ENCODE data around the gene TLCD1.

TLCD1 gene

GRCh38 chr17:28675490-28675889 is 50.5 kb downstream of the TLCD1 start:
- DNase-seq, result no peak

All from fibroblast of upper back skin (primary cell).